Astrocyte of the cerebellum (primary cell): Measurements from ENCODE around the gene LINC00237.

ENCODE experiments used
- DNase-seq: peaks from one replicate; pipeline ENCODE4 v3.0.0-alpha.2; 2011; ENCODE audit warnings: low read depth
- H3K4me3 ChIP-seq: 2 replicates; pipeline ENCODE4 v1.5.1; 2011; ENCODE audit warnings: mild to moderate bottlenecking, low read depth, low read length, moderate library complexity
- in situ Hi-C: cut with HindIII; loops from 2 replicates; pipeline ENCODE4 v1.10.0; 2017; ENCODE audit warnings: low sequenced_read_pairs
- TF ChIP-seq, protein P1 (sequence below): IDR thresholded peaks from 2 replicates; pipeline ENCODE4 v1.5.1; 2012; ENCODE audit warnings: low read length, low read depth, moderate library complexity, mild to moderate bottlenecking; ENCODE audit errors: missing control alignments

LINC00237 gene

GRCh38 chr20:21053002-21053762, 53.0 kb downstream of the LINC00237 start:
- in situ Hi-C loops, result no loop called here
- H3K4me3 ChIP-seq, result no peak overlapping the region
- TF ChIP-seq, protein P1, sequence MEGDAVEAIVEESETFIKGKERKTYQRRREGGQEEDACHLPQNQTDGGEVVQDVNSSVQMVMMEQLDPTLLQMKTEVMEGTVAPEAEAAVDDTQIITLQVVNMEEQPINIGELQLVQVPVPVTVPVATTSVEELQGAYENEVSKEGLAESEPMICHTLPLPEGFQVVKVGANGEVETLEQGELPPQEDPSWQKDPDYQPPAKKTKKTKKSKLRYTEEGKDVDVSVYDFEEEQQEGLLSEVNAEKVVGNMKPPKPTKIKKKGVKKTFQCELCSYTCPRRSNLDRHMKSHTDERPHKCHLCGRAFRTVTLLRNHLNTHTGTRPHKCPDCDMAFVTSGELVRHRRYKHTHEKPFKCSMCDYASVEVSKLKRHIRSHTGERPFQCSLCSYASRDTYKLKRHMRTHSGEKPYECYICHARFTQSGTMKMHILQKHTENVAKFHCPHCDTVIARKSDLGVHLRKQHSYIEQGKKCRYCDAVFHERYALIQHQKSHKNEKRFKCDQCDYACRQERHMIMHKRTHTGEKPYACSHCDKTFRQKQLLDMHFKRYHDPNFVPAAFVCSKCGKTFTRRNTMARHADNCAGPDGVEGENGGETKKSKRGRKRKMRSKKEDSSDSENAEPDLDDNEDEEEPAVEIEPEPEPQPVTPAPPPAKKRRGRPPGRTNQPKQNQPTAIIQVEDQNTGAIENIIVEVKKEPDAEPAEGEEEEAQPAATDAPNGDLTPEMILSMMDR, result no peak
- DNase-seq, result no peak

DNA sequence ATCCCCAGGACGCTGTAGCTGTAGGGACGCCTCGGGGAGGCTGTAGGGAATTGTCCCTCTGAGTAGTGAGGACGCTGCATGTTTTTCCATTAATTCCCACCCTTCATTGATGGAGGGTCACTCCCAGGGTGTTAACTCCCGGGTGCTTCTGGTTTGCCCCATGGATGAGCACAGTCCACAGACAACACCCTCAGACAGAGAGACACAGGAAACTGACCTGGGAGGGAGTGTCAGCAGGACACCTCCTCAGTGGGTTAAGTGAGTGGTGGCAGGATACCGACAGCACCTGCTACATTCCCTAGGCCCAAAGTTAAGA, 53.5 kb downstream of the LINC00237 start:
- in situ Hi-C loops, result no loop called here
- DNase-seq, result no peak
- H3K4me3 ChIP-seq, result no peak overlapping the region
- TF ChIP-seq, protein P1, result no peak

DNA sequence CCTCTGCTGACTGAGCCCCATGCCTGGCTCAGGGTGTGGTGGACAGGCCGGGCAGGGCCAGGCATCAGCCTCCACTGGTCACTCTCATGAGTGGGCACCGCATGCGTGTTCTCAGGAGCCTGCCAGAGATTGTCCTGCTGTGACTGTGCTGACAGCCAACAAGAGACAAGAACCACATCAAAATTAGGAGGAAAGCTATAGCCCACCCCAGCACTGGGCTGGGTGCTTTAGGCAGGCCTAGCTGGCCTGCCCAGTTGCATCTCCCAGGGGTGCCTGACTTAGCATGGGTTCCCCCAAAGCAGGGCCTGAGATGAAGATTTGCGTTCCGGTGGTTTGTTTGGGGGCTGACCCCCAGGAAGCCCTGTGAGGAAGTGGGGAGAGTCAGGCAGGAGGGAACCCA, 53.9 kb downstream of the LINC00237 start:
- DNase-seq, result no peak
- TF ChIP-seq, protein P1, result no peak
- no peak overlapping the region for H3K4me3 ChIP-seq
- in situ Hi-C loops, result no loop called here

DNA sequence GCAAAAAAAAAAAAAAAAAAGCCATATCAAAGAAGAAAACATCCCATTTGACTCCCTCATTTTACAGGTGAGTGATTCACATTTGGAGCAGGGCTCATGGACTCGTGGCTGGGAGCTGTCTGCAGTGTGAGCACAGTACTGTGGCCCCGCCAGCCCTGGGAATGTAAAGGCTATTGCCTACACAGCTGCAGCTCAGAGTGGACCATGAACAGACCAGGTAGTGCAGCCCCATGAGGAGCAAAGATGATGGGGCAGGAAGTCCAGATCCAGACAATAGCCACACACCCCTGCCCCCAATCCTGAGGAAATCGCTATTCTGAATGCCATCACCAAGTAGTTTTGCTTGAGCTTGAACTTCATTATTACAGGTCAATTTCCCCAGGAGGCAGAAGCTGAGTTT, 55.4 kb downstream of the LINC00237 start:
- in situ Hi-C loops, result no loop called here
- TF ChIP-seq, protein P1, result no peak

DNA sequence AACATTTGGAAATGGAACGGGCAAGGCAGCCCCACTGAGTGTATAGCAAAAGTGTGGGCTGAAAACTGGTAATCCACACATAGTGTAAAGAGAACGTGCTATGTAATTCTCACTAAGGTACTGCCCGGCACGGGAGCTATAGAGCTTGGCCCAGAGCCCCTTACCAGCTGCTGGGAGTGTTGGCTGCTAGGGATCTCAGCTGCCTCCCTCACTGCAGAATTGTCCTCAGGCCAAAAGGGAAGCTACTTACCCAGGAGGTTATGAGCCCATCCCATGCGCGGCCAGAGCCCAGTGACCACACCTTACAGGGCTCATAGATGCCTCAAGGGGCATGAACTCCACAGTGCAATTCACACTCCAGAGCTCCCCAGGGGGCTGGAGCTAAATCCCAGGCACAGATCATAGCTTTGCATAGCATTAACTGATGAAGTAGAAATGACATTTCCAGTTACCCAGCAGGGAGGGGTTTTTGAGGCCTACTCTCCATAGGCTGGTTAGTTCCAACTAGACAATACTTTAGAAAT, 56.8 kb downstream of the LINC00237 start:
- H3K4me3 ChIP-seq, result no peak overlapping the region
- TF ChIP-seq, protein P1, result no peak
- in situ Hi-C loops, result no loop called here
- DNase-seq, result no peak

More for the DNA sequence above, 55.4 kb downstream of the LINC00237 start:
- no peak overlapping the region for H3K4me3 ChIP-seq
- DNase-seq, result no peak

DNA sequence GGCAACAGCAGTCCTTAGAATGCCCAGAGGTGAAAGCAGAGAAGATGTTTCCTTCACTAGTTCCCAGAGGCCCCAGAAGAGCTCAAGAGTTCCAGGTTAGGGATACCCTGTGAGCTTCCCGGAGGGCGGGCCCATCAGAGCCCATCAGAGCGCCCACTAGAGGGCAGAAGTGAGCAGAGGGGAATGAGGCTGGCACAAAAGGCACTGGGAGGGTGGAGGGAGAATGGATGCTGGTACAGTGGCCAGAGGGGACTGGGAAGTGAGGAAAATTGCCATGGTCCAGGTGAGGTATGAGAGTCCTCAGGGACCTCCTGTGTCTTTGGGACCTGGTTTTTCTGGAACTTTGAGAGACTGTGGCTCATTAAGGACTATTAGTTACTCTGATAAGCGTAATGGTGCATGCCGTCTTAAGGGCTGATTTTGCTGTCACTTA, 57.3 kb downstream of the LINC00237 start:
- TF ChIP-seq, protein P1, result peak; percentile 24
- DNase-seq, result no peak
- in situ Hi-C loops, result no loop called here
- no peak overlapping the region for H3K4me3 ChIP-seq

DNA sequence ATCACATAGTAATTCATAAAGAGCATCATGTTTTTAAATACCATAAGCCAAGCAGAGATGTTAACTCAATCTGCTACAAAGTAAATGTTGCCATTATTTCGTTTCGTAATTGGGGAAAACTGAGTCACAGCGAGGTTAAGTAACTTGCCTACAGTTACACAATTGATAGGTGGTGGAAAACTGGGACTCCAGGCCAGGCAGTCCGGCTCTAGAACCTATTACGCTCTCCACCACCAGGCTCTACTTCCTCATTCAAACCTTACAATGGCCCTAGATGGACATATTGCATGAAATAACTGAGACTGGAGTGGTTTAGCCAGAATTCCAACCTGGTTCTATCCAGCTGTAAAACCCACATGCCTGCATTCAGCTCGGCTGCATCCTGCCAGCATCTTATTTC, 58.2 kb downstream of the LINC00237 start:
- H3K4me3 ChIP-seq, result no peak overlapping the region
- no peak for DNase-seq
- TF ChIP-seq, protein P1, result no peak
- in situ Hi-C loops, result no loop called here
